Measurements from ENCODE around the gene TRIO.
A peak's percentile ranks its signal among the peaks of the same experiment; 100 is the strongest.

The TRIO gene

GRCh38 chr5:14400611-14401010 lies 257.5 kb downstream of the TRIO start:
- intact Hi-C loops (cut with DNase I): no loop called here
- DNase-seq: no peak

DNA sequence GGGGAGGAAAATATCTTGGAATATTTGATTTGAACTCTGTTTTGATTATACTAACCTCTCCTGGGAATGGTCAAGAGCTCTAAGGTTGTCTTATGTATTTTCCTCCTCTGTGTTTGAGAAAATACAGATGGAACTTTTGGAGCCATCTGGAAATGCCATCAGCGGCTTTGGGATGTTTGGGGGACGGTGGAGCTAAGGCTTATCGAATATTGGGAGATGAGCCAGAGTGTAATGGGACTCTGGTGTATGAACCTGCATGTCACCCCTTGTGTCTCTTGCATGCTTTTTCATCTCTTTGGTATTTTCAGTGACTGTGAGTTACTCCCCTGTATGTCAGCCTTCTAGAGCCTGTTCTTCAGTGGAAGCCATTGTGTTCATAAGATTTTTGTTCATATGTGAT lies 258.5 kb downstream of the TRIO start:
- DNase-seq: no peak
- intact Hi-C loops (cut with DNase I): no loop called here

DNA sequence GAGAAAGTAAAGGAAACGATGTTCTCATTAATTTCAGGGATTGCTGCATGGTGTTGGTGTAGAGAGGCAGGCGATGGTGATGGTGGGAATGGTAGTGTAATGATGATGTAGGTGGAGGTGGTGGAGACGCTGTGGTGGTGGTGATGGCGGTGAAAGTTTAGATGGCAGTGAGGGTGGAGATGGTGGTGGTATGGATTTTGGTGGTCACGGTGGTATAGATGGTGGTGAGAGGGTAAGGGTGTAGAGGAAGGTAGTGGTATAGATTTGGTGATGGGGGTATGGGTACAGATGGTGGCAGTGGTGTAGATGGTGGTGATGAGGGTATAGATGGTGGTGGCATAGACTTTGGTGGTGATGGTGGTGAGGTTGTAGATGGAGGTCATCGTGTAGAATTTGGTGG lies 259.3 kb downstream of the TRIO start:
- intact Hi-C loops (cut with DNase I): no loop called here
- DNase-seq: no peak

DNA sequence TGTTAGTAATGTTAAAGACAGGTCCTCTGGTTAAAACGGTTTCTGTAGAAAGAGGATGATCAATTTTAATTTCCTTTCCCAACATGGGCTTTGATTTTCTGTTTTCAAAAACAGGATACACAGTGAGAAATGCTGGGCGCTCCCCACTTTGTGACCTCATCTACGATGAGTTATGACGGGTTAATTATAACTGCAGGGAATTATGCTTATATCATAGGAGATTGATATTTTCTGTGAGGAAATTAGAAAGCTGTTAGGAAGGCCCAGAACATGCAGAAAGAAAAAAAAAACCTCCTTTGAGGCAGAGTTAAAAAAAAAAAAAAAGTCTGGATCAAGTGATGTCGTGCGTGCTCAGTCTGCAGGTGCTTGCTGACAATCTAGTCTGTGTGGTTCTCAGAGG lies 261.6 kb downstream of the TRIO start:
- no peak for DNase-seq
- intact Hi-C loops (cut with DNase I): no loop called here

DNA sequence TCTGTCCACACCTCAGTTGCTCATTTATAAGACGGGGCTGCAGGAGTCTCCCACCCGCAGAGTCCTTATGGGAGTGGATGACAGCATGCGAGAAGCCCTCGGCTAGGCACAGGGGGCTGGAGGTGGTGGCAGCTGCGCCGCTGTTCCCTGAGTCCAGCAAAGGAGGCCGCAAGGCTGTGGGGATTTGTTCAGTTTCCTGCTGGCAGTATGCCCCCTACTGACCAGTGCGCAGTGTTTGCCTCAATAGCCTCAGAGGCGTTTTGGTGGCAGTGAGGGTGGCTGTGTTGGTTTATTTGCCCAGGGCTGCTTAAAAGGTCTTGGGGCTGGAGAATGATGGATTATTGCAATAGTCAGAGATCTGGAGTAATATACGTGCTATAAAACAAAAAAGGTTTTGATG lies 262.1 kb downstream of the TRIO start:
- DNase-seq: peak in 1 of 42 donors; percentile 33
- intact Hi-C loops (cut with DNase I): no loop called here

DNA sequence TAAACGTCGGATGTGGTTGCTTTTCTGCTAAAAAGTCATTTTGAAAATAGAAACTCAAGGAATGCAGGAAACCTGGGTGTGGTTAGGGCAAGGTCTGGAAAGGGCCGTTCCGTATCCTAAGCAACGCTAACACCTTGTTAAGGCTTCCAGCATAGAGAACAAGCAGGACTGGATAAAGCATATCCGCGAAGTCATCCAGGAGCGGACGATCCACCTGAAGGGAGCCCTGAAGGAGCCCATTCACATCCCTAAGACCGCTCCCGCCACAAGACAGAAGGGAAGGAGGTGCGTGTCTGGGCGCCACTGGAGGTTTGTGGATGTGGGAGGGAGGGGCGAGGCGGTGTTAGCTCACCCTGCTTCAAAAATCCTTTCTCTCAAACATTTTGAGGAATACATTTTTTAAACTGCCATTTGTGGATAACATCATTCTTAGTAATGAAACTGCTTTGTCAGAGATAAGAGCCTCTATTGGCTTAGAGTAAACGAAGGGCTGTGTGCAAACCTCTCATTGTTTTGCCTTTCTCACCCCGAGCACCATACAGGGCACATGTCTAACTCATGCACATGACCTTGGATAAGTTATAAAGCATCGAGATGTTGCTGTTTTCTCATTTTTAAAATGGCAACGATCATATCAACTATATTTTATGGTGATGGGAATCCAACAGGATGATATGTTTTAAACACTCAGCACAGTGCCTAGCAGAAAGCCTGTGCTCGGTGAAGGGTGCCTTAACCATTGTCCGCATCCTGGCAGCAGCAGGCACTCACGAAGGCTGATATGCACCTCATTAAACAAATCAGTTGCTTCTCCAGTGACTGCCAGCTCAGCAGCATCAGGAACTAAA lies 262.8 kb downstream of the TRIO start:
- intact Hi-C loops (cut with DNase I): no loop called here
- peak in 1 of 42 donors; percentile 37 for DNase-seq

- intact Hi-C loops (cut with DNase I): no loop called here
- peak in 2 of 42 donors; percentile 36 to 48 for DNase-seq
These were observed 263.4 kb downstream of the TRIO start for GRCh38 chr5:14406554-14406849.

DNA sequence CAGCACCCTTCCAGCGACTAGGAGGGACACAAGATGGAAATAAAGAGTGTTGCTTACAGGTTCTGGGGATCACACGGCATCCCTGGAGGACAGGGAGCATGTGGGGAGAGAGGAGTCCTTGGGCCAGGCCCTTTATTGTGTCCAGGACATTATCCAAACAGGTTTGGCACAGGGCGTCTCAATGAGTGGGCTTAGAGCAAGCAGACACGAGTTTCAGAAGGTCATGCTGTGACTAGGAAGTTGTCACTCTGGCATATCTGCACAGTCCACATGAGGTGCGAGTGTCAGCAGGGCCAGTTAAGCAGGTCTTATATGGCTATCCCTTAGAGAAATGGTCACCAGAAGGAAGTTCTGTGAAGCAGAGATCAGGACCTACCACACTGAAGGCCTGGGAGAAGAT lies 263.9 kb downstream of the TRIO start:
- intact Hi-C loops (cut with DNase I): no loop called here
- DNase-seq: peak in 1 of 42 donors; percentile 21

DNA sequence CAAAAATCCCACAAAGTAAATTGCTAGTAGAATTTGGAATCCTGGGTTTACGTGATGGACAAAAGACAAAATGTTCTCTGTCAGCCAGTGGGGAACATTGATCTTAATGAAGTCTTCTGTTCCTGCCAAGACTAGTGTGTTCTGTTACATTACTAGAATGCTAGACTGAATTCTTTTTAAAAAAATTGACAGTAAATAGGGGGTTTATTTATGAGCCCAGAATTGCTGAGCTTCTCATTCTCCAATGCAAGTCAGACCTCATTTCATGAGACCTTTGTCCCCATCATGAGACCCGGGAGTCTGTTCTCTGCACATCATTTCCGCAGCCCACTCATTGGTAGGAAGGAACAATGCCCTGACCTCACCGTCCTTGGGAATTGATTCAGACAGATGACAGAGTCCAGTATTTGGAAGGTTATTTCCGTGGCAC lies 264.6 kb downstream of the TRIO start:
- intact Hi-C loops (cut with DNase I): no loop called here
- DNase-seq: peak in 1 of 42 donors; percentile 43

- intact Hi-C loops (cut with DNase I): no loop called here
- DNase-seq: no peak
These were observed 265.9 kb downstream of the TRIO start for GRCh38 chr5:14408969-14409586.

- intact Hi-C loops (cut with DNase I): no loop called here
- no peak for DNase-seq
These were observed 266.9 kb downstream of the TRIO start for GRCh38 chr5:14410068-14410393.

DNA sequence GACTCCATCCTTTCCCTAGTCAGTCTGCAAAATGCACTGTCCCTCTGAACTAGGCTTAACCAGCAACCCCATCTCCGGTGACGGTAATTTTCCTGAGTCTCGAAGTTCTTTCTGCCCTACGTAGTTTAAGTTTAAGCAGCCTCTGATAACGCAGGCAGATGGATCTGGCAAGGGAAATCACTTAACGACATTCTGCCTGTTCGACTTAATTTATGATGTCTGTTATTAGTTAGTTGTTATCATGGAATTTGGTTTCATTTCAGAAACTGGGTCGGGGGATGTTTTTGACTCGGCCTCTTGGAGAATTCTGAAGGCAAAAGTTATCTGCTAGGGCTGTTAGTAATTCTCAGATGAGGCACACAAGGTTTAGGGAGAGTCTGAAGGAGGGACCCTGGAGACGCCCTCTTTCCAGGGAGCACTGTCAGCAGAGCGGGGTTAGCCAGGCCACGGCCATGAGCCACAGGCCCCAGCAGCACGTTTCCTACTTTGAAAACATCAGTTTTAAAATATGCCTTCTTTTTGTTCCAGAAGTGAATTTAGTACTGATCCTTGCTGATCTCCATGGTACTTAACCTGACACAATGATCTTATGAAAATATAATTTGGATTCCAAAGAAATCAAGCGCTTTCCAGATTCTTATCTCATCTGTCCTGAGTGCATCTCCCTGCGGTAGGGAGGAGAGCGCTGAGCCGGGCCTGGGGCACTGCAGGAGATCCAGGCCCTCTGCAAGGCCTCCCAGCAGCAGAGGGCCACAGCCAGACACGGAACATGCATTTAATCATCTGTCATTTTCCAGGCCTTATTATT lies 267.5 kb downstream of the TRIO start:
- peak in 1 of 42 donors; percentile 33 for DNase-seq

GRCh38 chr5:14411216-14411615 lies 268.1 kb downstream of the TRIO start:
- peak in 1 of 42 donors; percentile 37 for DNase-seq
- intact Hi-C loops (cut with DNase I): no loop called here

More for the DNA sequence above, 267.5 kb downstream of the TRIO start:
- intact Hi-C loops (cut with DNase I): no loop called here

GRCh38 chr5:14413331-14413750 lies 270.2 kb downstream of the TRIO start:
- intact Hi-C loops (cut with DNase I): no loop called here
- no peak for DNase-seq

- DNase-seq: no peak
- intact Hi-C loops (cut with DNase I): no loop called here
These were observed 270.9 kb downstream of the TRIO start for GRCh38 chr5:14414007-14414406.

GRCh38 chr5:14414656-14415023 lies 271.5 kb downstream of the TRIO start:
- intact Hi-C loops (cut with DNase I): no loop called here
- DNase-seq: no peak

- intact Hi-C loops (cut with DNase I): no loop called here
- no peak for DNase-seq
These were observed 272.0 kb downstream of the TRIO start for GRCh38 chr5:14415024-14415697.

DNA sequence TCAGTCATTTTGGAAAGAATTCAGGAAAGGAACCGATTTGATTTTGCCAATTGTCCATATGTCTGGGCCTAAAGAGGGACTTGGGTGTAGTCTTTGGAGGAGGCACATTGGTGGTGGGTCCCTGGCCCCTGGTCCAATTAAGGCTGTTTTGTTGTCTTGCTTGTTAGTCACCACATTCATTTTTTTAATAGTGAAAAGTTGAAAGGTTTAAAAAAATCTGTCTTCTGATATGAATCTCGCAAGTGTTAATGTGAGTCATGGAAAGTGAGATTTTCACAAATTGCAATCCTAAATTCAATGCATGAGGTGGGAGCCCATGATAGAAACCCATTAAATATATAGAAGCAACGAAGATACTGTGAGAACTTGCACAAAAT lies 272.5 kb downstream of the TRIO start:
- DNase-seq: no peak
- intact Hi-C loops (cut with DNase I): no loop called here

DNA sequence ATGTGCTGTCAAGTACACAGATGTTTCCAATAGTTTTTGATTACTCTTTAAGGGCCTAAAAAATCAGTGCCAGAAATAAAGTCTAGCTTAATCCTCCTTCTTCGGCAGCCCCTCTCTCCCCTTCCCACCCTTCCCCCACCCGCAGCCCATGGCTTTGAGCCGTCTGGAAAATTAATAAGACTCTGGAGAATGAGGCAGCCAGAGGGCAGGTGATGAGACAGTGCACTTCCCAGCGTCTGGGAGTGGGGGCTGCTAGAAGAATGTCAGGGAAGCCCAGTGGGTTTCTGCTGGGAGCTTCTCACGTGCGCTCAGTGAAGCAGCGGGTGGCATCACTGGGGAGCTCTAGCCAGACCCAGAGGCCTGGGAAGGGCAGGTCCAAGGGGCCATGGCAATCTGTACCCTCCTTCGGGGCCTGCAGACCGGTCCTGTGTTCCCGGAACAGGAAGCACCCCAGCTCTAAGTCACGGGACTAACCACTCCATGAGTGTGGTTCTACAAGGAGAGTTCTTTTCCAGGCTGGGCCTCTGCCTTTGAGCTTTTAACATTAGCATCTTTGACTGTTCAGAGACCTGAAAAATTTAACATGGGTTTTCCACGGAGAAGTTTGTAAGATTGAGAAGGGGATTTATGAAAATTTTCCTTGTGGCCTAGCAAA lies 273.6 kb downstream of the TRIO start:
- intact Hi-C loops (cut with DNase I): no loop called here
- no peak for DNase-seq
